GM18858 (cell line): ENCODE data around the gene COMMD4.
"Not testable (repeated sequence)": the region's sequence is repeated elsewhere in the genome, so short reads cannot be mapped to it uniquely, and the experiment has no call there.

Experiments used
- ATAC-seq: cut with Tn5 transposase; IDR thresholded peaks from one replicate; pipeline ENCODE4 v1.9.1; 2021; ENCODE audit not compliant: unreplicated experiment

Gene COMMD4

GRCh38 chr15:75371486-75371885, 35.6 kb downstream of the COMMD4 start:
- ATAC-seq: no peak

- ATAC-seq: no peak
Measured at GRCh38 chr15:75371901-75372688, 36.2 kb downstream of the COMMD4 start.

- no peak for ATAC-seq
Measured at GRCh38 chr15:75380773-75381172, 44.9 kb downstream of the COMMD4 start.

GRCh38 chr15:75383986-75384385, 48.1 kb downstream of the COMMD4 start:
- not testable (repeated sequence) for ATAC-seq
